Type B pancreatic cell (in vitro differentiated cells): ENCODE measurements around the gene CYRIA. TPM values are rescaled to one million over a fixed set of nuclear protein-coding genes. Genes with fewer than 3 reads are reported as not detected.

Source experiments
- DNase-seq: peaks from one replicate; pipeline ENCODE4 v3.0.0; 2021; ENCODE audit warnings: mixed read lengths; ENCODE audit not compliant: unreplicated experiment; ENCODE audit errors: extremely low spot score
- H3K27ac Mint-ChIP-seq: 2 replicates; pipeline ENCODE4 v1.8.0; 2021; ENCODE audit warnings: mild to moderate bottlenecking, mixed read lengths
- H3K27me3 Mint-ChIP-seq: 2 replicates; pipeline ENCODE4 v1.8.0; 2021; ENCODE audit warnings: mixed read lengths
- H3K36me3 Mint-ChIP-seq: 2 replicates; pipeline ENCODE4 v1.8.0; 2021; ENCODE audit warnings: mixed read lengths
- H3K4me1 Mint-ChIP-seq: one replicate; pipeline ENCODE4 v1.8.0; 2021; ENCODE audit warnings: mixed read lengths; ENCODE audit not compliant: unreplicated experiment
- H3K4me3 Mint-ChIP-seq: 2 replicates; pipeline ENCODE4 v1.8.0; 2021; ENCODE audit warnings: mild to moderate bottlenecking, mixed read lengths
- H3K9me3 Mint-ChIP-seq: 2 replicates; pipeline ENCODE4 v1.8.0; 2021; ENCODE audit warnings: mixed read lengths
- CTCF ChIP-seq: fragments of 200-600 bp; sonication (generic); conservative IDR thresholded peaks from 2 replicates; pipeline ENCODE4 v1.5.0; 2021; ENCODE audit warnings: antibody characterized with exemption, mild to moderate bottlenecking
- total RNA-seq: library from RNA; stranded (reverse); gene quantifications from 2 replicates; pipeline ENCODE4 v1.2.1, GENCODE V29; 2021; ENCODE audit warnings: low replicate concordance

CYRIA gene
- total RNA-seq, 1 donor from 2014 or later, result 6.5 TPM

- no peak overlapping the region for H3K4me3 Mint-ChIP-seq
- H3K36me3 Mint-ChIP-seq, result no peaks in the 10 kb centered on the region
- H3K27ac Mint-ChIP-seq, result no peak overlapping the region
- no peaks in the 10 kb centered on the region for H3K27me3 Mint-ChIP-seq
- TF ChIP-seq CTCF, result no peak
- DNase-seq, result no peak
- H3K4me1 Mint-ChIP-seq, result no peaks in the 10 kb centered on the region
- peaks cover 5% of the 10 kb centered on the region for H3K9me3 Mint-ChIP-seq
These were observed 21.0 kb upstream of the CYRIA start for GRCh38 chr2:16686641-16687040.

- Mint-ChIP-seq H3K4me3 (no peak overlapping the region), H3K9me3 (peaks cover 5% of the 10 kb centered on the region), H3K4me1 (no peaks in the 10 kb centered on the region), H3K36me3 (no peaks in the 10 kb centered on the region), H3K27ac (no peak overlapping the region), H3K27me3 (no peaks in the 10 kb centered on the region)
- TF ChIP-seq CTCF, result no peak
- DNase-seq, result no peak
These were observed 19.7 kb upstream of the CYRIA start for GRCh38 chr2:16685340-16685715.

GRCh38 chr2:16684676-16685339, 19.2 kb upstream of the CYRIA start:
- H3K36me3 Mint-ChIP-seq, result no peaks in the 10 kb centered on the region
- no peaks in the 10 kb centered on the region for H3K27me3 Mint-ChIP-seq
- H3K27ac Mint-ChIP-seq, result no peak overlapping the region
- no peaks in the 10 kb centered on the region for H3K4me1 Mint-ChIP-seq
- no peak for TF ChIP-seq CTCF
- peaks cover 5% of the 10 kb centered on the region for H3K9me3 Mint-ChIP-seq
- H3K4me3 Mint-ChIP-seq, result no peak overlapping the region
- DNase-seq, result no peak

- H3K4me1 Mint-ChIP-seq, result no peaks in the 10 kb centered on the region
- H3K9me3 Mint-ChIP-seq, result peaks cover 5% of the 10 kb centered on the region
- no peaks in the 10 kb centered on the region for H3K27me3 Mint-ChIP-seq
- no peak overlapping the region for H3K27ac Mint-ChIP-seq
- no peaks in the 10 kb centered on the region for H3K36me3 Mint-ChIP-seq
- no peak for TF ChIP-seq CTCF
- H3K4me3 Mint-ChIP-seq, result no peak overlapping the region
- no peak for DNase-seq
These were observed 17.9 kb upstream of the CYRIA start for GRCh38 chr2:16683576-16683975.

DNA sequence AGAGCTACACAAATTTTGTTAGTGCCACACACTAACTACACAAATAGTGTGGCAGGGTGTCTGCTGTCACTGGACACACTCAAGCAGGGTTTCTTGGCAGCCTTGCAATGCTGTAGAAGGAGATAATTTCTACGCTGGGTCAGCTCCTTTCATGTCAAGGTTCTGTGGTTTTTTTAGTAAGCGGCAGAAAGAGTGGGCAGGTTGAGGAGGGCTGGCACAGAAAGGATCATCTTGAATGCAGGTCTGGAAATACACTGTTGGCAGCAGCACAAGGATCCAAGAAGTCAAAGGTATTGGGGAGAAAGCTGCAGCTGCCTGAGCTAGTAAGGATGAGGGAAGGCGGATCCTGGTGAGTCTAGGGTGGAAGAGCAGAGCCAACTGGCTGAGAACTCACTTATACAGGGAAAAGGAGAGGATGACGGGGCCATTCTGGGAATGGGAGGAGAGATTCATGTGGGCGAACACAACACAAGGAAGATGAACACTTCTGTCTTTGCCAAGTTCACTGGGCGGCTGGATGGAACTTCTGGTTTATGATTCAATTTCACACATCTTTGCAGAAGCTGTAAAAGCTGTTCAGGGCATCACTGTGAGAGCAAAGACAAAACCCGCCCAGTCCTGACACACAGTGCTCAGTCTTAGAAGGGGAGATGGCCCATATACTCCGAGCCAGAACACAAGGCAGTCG, 16.9 kb upstream of the CYRIA start:
- H3K4me3 Mint-ChIP-seq, result no peak overlapping the region
- H3K36me3 Mint-ChIP-seq, result no peaks in the 10 kb centered on the region
- peaks cover 4% of the 10 kb centered on the region for H3K9me3 Mint-ChIP-seq
- no peak overlapping the region for H3K27ac Mint-ChIP-seq
- DNase-seq, result no peak
- H3K27me3 Mint-ChIP-seq, result no peaks in the 10 kb centered on the region
- TF ChIP-seq CTCF, result no peak
- no peaks in the 10 kb centered on the region for H3K4me1 Mint-ChIP-seq
